SU-DHL-6 (cell line): ENCODE results near the gene LDHAL6A.
"Not testable (repeated sequence)": the region's sequence is repeated elsewhere in the genome, so short reads cannot be mapped to it uniquely, and the experiment has no call there.

Source experiments
- H2AFZ ChIP-seq: fragments of 200-600 bp; sonication (generic); 2 replicates; pipeline ENCODE4 v1.6.1; 2014; ENCODE audit warnings: low read depth, mild to moderate bottlenecking, moderate library complexity, mixed read lengths, antibody characterized with exemption, low read length; ENCODE audit not compliant: severe bottlenecking
- H3F3A ChIP-seq: fragments of 200-600 bp; shearing (Covaris generic); 2 replicates; pipeline ENCODE4 v1.6.0; 2016; ENCODE audit warnings: antibody characterized with exemption, mild to moderate bottlenecking; ENCODE audit not compliant: insufficient read depth
- H3K27ac ChIP-seq: fragments of 200-600 bp; sonication (generic); 2 replicates; pipeline ENCODE4 v1.5.1; 2016; ENCODE audit warnings: low read depth, mild to moderate bottlenecking, low read length, moderate library complexity, mixed read lengths
- H3K27me3 ChIP-seq: fragments of 200-600 bp; sonication (generic), shearing (Covaris generic); 2 replicates; pipeline ENCODE4 v1.6.0; 2014; ENCODE audit warnings: mild to moderate bottlenecking, low read length
- H3K36me3 ChIP-seq: fragments of 200-600 bp; sonication (generic); 2 replicates; pipeline ENCODE4 v1.6.1; 2014; ENCODE audit warnings: mild to moderate bottlenecking, low read length, mixed read lengths
- H3K4me2 ChIP-seq: fragments of 300-600, 200-600 bp; shearing (Covaris generic), sonication (generic); 2 replicates; pipeline ENCODE4 v1.6.0; 2014; ENCODE audit warnings: low read length, low read depth, mild to moderate bottlenecking; ENCODE audit not compliant: poor library complexity, severe bottlenecking
- H3K4me3 ChIP-seq: fragments of 200-600 bp; sonication (generic); 2 replicates; pipeline ENCODE4 v1.5.1; 2014; ENCODE audit warnings: antibody characterized with exemption, low read length, mild to moderate bottlenecking, mixed read lengths; ENCODE audit not compliant: insufficient read depth, poor library complexity, severe bottlenecking
- H3K79me2 ChIP-seq: fragments of 200-600 bp; sonication (generic); 2 replicates; pipeline ENCODE4 v1.6.1; 2014; ENCODE audit warnings: mild to moderate bottlenecking, low read length, moderate library complexity; ENCODE audit not compliant: insufficient read depth
- H3K9ac ChIP-seq: fragments of 200-600 bp; sonication (generic); 2 replicates; pipeline ENCODE4 v1.7.0; 2014; ENCODE audit warnings: mild to moderate bottlenecking, low read length
- H3K9me2 ChIP-seq: fragments of 200-600 bp; sonication (generic); replicated peaks from 2 replicates; pipeline ENCODE4 v1.6.1; 2014; ENCODE audit warnings: low read length; ENCODE audit not compliant: insufficient read depth
- H3K9me3 ChIP-seq: fragments of 200-600 bp; sonication (generic); 2 replicates; pipeline ENCODE4 v1.6.1; 2014; ENCODE audit warnings: low read length, mixed read lengths; ENCODE audit not compliant: insufficient read depth
- H4K20me1 ChIP-seq: fragments of 200-600 bp; sonication (generic); 2 replicates; pipeline ENCODE4 v1.6.1; 2014; ENCODE audit warnings: low read depth, mild to moderate bottlenecking, antibody characterized with exemption, low read length, moderate library complexity, mixed read lengths
- EZH2phosphoT487 ChIP-seq: fragments of 200-600 bp; sonication (generic), shearing (Covaris generic); conservative IDR thresholded peaks from 2 replicates; pipeline ENCODE4 v1.6.1; 2018; ENCODE audit warnings: mild to moderate bottlenecking, antibody characterized with exemption, low read length, moderate library complexity, mixed read lengths
- TF ChIP-seq, protein P1 (sequence below): fragments of 200-600 bp; sonication (generic); IDR thresholded peaks from one replicate; pipeline ENCODE4 v1.5.1; 2017; ENCODE audit warnings: antibody characterized with exemption, mild to moderate bottlenecking, low read length, moderate library complexity; ENCODE audit not compliant: insufficient read depth, poor library complexity, severe bottlenecking

The LDHAL6A gene

DNA sequence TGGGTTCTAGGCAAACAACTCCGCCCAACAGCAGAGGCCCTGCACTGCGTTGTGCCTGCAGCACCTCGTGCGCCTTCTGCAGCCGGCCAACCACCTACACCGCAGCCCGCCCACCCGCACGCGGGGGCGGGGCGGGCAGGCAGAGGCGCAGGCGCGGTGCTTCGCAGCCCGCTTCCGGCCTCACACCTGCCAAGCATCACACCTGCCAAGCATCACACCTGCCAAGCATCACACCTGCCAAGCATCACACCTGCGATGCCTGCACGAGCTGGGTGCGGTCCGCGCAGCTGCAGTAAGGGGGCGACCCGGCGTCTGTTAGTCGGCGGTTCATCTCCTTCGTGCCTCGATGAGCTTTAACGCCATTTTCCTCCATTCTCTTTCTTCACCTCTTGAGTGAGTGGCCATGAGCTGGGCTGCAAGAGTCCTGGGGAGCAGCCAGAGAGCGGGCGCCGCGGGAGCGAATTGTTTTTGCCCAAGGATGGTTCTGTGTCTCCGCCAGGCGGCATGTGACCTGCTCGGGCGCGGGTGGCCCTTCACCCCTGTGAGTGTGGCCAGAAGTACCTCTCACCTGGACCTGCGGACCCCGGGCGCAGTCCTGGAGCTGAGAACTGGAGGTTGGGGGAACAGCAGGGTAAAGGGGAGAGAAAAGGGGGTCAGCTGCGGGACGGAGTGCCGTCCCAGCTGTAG, at the start of gene LDHAL6A:
Gene LDHAL6A (plus strand): TSS at position 171 of the 687 bp plus-strand sequence. CDS start 825 bp downstream, outside the sequence.
- Histone ChIP-seq H3K9me3 (no peaks in the 10 kb centered on the region), H3K79me2 (no peaks in the 10 kb centered on the region), H3K9ac (no peak within 1 kb of the TSS), H3K9me2 (no peaks in the 10 kb centered on the region), H3K4me2 (no peak within 1 kb of the TSS), H4K20me1 (no peaks in the 10 kb centered on the region), H3K27me3 (no peaks in the 10 kb centered on the region), H3K36me3 (no peaks in the 10 kb centered on the region), H3F3A (no peaks in the 10 kb centered on the region), H2AFZ (no peak within 1 kb of the TSS), H3K27ac (no peak within 1 kb of the TSS), H3K4me3 (no peak within 1 kb of the TSS)
- no peak for TF ChIP-seq EZH2phosphoT487
- TF ChIP-seq, protein P1, sequence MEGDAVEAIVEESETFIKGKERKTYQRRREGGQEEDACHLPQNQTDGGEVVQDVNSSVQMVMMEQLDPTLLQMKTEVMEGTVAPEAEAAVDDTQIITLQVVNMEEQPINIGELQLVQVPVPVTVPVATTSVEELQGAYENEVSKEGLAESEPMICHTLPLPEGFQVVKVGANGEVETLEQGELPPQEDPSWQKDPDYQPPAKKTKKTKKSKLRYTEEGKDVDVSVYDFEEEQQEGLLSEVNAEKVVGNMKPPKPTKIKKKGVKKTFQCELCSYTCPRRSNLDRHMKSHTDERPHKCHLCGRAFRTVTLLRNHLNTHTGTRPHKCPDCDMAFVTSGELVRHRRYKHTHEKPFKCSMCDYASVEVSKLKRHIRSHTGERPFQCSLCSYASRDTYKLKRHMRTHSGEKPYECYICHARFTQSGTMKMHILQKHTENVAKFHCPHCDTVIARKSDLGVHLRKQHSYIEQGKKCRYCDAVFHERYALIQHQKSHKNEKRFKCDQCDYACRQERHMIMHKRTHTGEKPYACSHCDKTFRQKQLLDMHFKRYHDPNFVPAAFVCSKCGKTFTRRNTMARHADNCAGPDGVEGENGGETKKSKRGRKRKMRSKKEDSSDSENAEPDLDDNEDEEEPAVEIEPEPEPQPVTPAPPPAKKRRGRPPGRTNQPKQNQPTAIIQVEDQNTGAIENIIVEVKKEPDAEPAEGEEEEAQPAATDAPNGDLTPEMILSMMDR: no peak

DNA sequence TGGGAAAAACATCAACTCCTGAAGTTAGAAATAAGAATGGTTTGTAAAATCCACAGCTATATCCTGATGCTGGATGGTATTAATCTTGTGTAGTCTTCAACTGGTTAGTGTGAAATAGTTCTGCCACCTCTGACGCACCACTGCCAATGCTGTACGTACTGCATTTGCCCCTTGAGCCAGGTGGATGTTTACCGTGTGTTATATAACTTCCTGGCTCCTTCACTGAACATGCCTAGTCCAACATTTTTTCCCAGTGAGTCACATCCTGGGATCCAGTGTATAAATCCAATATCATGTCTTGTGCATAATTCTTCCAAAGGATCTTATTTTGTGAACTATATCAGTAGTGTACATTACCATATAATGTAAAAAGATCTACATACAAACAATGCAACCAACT, 48.3 kb upstream of the LDHAL6A start:
- not testable (repeated sequence) for H3K9me2 ChIP-seq, H3K79me2 ChIP-seq, H3K9me3 ChIP-seq, H3K9ac ChIP-seq, H3K4me2 ChIP-seq, H3K4me3 ChIP-seq, H3K27ac ChIP-seq, H2AFZ ChIP-seq, H3K27me3 ChIP-seq
- peaks cover 49% of the 10 kb centered on the region for H3K36me3 ChIP-seq
- peaks cover 27% of the 10 kb centered on the region; the same call in 1 of the 2 replicates for H4K20me1 ChIP-seq
- peaks cover 80% of the 10 kb centered on the region for H3F3A ChIP-seq

DNA sequence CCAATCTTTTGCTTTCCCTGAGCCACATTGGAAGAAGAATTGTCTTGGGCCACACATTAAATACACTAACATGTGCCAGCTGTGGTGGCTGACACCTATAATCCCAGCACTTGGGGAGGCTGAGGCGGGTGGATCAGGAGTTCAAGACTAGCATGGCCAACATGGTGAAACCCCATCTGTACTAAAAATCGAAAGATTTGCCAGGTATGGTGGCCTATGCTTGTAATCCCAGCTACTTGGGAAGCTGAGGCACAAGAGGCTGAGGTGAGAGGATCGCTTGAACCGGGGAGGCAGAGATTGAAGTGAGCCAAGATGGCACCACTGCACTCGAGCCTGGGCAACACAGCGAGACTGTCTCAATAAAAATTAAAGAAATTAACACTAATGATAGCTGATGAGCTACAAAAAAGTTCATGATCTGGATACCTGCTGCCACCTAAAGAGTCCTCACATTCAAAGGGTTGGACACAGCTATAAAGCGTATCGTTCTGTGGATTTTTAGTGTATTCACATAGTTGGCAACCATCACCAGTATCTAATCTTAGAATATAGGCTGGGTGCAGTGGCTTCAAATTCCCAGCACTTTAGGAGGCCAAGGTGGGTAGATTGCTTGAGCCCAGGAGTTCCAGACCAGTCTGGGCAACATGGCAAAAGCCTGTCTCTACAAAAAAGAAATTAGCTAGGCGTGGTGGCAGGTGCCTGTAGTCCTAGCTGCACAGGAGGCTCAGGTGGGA, 46.9 kb upstream of the LDHAL6A start:
- H3K27ac ChIP-seq: no peak overlapping the region
- peaks cover 15% of the 10 kb centered on the region; the same call in 1 of the 2 replicates for H4K20me1 ChIP-seq
- peaks cover 66% of the 10 kb centered on the region for H3F3A ChIP-seq

More for the DNA sequence above, 46.9 kb upstream of the LDHAL6A start:
- Histone ChIP-seq H3K27me3 (no peaks in the 10 kb centered on the region), H3K9me2 (no peaks in the 10 kb centered on the region), H3K36me3 (peaks cover 35% of the 10 kb centered on the region), H3K9ac (no peak overlapping the region), H3K9me3 (no peaks in the 10 kb centered on the region), H3K4me3 (no peak overlapping the region), H2AFZ (no peak overlapping the region), H3K79me2 (no peaks in the 10 kb centered on the region), H3K4me2 (no peak overlapping the region)
- TF ChIP-seq, protein P1: no peak
- no peak for TF ChIP-seq EZH2phosphoT487
